ENCODE data around the gene KIF26A. TPM values are rescaled to one million over a fixed set of nuclear protein-coding genes. Genes with fewer than 3 reads are reported as not detected.
"Not testable (repeated sequence)": the region's sequence is repeated elsewhere in the genome, so short reads cannot be mapped to it uniquely, and the experiment has no call there.

Gene KIF26A
- total RNA-seq, 4 donors from 2014 or later = 2.1 to 6.1 (median 4.6) TPM

DNA sequence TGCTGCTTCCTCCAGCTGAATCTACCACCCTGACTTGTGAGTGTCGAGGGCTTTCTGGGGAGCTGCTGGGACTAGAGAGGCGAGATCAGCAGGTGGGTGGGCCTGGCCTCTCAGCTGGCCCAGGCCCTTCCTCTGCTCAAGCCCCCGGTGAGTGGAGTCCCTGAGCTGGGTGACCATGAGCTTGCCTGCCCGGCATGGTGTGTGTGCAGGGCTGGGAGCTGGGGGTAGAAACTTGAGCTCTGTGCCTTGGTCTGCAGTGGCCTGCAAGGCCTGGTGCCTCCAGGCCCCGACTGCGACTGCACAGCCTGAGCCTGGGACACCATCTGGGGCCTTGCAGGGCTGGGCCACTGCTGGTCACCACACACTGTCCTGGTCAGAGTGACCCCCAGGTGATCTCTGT, 67.4 kb downstream of the KIF26A start:
- H3K4me3 ChIP-seq = no peak overlapping the region
- H3K27me3 ChIP-seq = peaks cover 33% of the 10 kb centered on the region
- H3K27ac ChIP-seq = no peak overlapping the region
- no CpG with 5 or more reads among the region's 6 CpGs for WGBS
- no peaks in the 10 kb centered on the region for H3K9me3 ChIP-seq
- no peak for DNase-seq (ENCODE audit: low spot score in 2 of 2)
- peaks cover 5% of the 10 kb centered on the region for H3K4me1 ChIP-seq
- H3K36me3 ChIP-seq = no peaks in the 10 kb centered on the region
- TF ChIP-seq CTCF (IDR thresholded peaks at IDR 0.05) = no peak
- no peak for TF ChIP-seq POLR2AphosphoS5 (IDR thresholded peaks at IDR 0.05)

DNA sequence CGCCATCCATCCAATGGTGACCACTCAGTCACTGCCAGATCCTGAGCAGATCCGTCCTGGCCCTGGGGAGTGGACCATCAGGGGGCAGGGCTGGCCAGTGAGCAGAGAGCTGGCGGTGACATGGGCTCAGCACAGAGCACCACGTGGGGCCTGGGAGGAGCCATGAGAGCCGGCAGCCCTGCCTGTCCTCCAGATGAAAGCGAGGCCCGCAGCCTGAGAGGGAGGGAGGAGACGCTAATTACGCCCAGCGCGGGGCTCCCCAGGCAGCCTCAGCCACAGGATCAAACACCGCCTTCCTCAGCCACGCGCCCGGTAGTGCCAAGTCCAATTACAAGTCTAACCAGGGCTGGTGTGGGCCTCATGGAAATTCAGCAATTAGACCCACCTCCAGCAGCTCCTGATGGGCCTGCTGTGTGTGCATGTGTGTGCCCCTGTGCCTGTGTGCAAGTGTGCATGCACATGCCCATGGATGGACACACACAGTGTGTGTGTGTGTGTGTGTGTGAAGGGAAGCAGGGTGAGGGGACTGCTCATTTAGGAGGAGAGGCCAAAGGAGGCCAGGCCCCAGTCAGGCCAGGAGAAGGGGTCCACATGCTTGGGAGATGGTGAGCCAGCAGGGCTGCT, 68.0 kb downstream of the KIF26A start:
- Histone ChIP-seq H3K36me3 (no peaks in the 10 kb centered on the region), H3K27me3 (peaks cover 33% of the 10 kb centered on the region), H3K4me3 (no peak overlapping the region), H3K9me3 (no peaks in the 10 kb centered on the region), H3K27ac (no peak overlapping the region), H3K4me1 (peaks cover 5% of the 10 kb centered on the region)
- 33% methylated on average over 10 of the region's 15 CpGs for WGBS
- DNase-seq (ENCODE audit: low spot score in 2 of 2) = no peak
- TF ChIP-seq POLR2A (IDR thresholded peaks at IDR 0.05) (no peak), CTCF (IDR thresholded peaks at IDR 0.05) (no peak), POLR2AphosphoS5 (IDR thresholded peaks at IDR 0.05) (no peak), EP300 (IDR thresholded peaks at IDR 0.05) (no peak)

DNA sequence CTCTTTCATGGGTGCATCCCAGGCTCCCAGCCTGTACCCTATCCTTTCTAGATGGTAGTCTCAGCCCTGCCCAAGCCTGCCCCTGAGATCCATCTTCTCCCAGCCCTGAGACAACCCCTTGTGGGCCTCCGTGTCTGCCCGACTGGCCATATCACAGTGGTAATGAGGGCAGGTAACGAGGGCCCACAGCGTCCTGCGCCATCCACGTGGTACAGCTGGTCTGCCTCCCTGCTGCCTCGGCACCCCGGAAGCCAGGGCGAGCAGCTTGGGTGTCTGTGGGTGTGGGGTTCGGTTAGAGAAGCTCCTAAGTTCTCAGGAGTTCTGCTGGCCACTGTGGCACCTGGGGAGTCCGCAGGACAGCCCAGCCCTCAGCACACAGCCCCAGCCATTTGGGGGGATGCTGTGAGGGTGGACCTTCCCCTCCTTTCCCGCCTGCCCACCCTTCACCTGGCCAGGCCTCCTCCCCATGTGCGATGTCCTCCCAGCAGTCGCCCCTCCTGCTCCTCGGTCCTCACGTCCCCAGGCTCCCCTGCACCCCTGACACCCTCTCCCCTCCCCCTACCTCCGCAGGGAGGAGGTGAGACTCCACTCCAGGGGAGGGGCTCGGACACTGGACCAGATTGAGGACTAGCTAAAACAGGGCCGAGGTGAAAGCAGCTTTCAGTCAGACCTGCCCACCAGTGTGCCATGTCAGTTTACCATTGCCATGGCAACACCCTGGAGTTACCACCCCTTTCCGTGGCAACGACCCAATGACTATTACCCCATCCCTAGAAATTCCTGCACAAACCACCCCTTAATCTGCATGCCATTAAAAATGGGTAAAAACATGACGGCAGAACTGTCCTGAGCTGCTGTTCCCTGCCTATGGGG, 69.0 kb downstream of the KIF26A start:
- TF ChIP-seq POLR2AphosphoS5 (IDR thresholded peaks at IDR 0.05) (no peak), CTCF (IDR thresholded peaks at IDR 0.05) (no peak), EP300 (IDR thresholded peaks at IDR 0.05) (no peak), POLR2A (IDR thresholded peaks at IDR 0.05) (no peak)
- DNase-seq (ENCODE audit: low spot score in 2 of 2) = no peak

GRCh38 chr14:104208015-104208295, 69.6 kb downstream of the KIF26A start:
- not testable (repeated sequence) for H3K9me3 ChIP-seq; H3K4me3 ChIP-seq; H3K36me3 ChIP-seq; H3K27ac ChIP-seq; DNase-seq (ENCODE audit: low spot score in 2 of 2); H3K4me1 ChIP-seq
- H3K27me3 ChIP-seq = peaks cover 33% of the 10 kb centered on the region
- 81% methylated on average over 4 of the region's 13 CpGs for WGBS

More for the DNA sequence above, 69.0 kb downstream of the KIF26A start:
- WGBS = 74% methylated on average over 12 of the region's 22 CpGs
- H3K27me3 ChIP-seq = peaks cover 33% of the 10 kb centered on the region
- H3K27ac ChIP-seq = no peak overlapping the region
- no peaks in the 10 kb centered on the region for H3K4me1 ChIP-seq
- H3K9me3 ChIP-seq = no peaks in the 10 kb centered on the region
- no peaks in the 10 kb centered on the region for H3K36me3 ChIP-seq
- no peak overlapping the region for H3K4me3 ChIP-seq

DNA sequence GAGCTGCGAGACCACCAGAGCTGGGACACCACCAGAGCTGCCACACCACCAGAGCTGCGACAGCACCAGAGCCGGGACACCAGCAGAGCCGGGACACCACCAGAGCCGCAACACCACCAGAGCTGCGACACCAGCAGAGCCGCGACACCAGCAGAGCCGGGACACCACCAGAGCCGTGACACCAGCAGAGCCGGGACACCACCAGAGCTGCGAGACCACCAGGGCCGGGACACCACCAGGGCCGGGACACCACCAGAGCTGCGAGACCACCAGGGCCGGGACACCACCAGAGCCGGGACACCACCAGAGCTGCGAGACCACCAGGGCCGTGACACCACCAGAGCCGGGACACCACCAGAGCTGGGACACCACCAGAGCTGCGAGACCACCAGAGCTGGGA, 69.9 kb downstream of the KIF26A start:
- H3K36me3 ChIP-seq = not testable (repeated sequence)

DNA sequence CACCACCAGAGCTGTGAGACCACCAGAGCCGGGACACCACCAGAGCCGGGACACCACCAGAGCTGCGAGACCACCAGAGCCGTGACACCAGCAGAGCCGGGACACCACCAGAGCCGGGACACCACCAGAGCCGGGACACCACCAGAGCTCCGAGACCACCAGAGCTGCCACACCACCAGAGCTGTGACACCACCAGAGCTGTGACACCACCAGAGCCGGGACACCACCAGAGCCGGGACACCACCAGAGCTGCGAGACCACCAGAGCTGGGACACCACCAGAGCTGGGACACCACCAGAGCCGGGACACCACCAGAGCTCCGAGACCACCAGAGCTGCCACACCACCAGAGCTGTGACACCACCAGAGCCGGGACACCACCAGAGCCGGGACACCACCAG, 70.7 kb downstream of the KIF26A start:
- not testable (repeated sequence) for H3K27ac ChIP-seq; H3K9me3 ChIP-seq; DNase-seq (ENCODE audit: low spot score in 2 of 2); H3K4me3 ChIP-seq; H3K36me3 ChIP-seq; H3K4me1 ChIP-seq
- H3K27me3 ChIP-seq = peaks cover 39% of the 10 kb centered on the region
- no CpG with 5 or more reads among the region's 15 CpGs for WGBS

More for the DNA sequence above, 69.9 kb downstream of the KIF26A start:
- no CpG with 5 or more reads among the region's 21 CpGs for WGBS
- not testable (repeated sequence) for H3K9me3 ChIP-seq; DNase-seq (ENCODE audit: low spot score in 2 of 2); H3K4me3 ChIP-seq; H3K27ac ChIP-seq; H3K4me1 ChIP-seq
- H3K27me3 ChIP-seq = peaks cover 33% of the 10 kb centered on the region
